Esophagus squamous epithelium (tissue), 4 donors: ENCODE measurements around the gene SSTR3.

Source experiments
- POLR2A ChIP-seq, 4 donors: fragments of 450-650 bp; IDR thresholded peaks; one replicate each; pipeline ENCODE4 v1.6.1; 2017; ENCODE audit warnings: antibody characterized with exemption in 4 of 4, mild to moderate bottlenecking in 4 of 4, moderate library complexity in 3 of 4
- TF ChIP-seq, protein P1 (sequence below), 6 experiments: fragments of 450-650 bp in 4 of 6; fragments of 200-600 bp in 2 of 6; sonication (generic) in 2 of 6; IDR thresholded peaks; one replicate each; pipeline ENCODE4 v1.5.1; 2016 to 2019; ENCODE audit warnings: antibody characterized with exemption in 6 of 6, mild to moderate bottlenecking in 4 of 6, moderate library complexity in 4 of 6

DNA sequence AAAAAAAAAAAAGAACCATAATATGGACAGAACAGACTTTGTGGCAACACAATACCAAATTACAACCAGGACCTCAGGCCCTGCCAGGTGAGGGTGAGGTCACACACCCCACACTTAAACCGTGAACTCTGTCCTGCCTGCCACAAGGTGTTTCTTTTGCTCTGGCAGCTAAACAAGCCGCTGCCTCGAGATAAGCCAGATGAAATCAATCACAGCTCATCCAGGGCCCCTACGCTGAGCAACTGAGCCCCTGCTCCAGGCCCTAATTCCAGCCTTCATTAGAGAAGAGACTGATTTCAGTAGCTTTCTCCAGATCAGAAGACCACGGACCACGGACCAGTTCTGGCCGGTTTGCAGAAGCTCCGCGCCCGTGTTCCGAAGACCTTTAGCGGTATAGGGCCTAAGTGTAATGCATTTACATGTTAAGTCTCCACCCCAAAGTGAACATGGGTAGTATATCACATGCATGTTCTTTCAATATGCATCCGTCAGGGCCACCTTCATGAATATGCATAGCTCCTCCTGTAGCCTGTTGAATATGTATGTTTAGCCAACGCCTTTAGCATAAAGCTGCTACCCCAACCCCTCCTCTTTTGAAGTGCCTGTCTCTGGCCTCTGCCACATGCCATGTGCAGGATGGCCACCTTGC lies 46.6 kb upstream of the SSTR3 start:
- TF ChIP-seq, protein P1, sequence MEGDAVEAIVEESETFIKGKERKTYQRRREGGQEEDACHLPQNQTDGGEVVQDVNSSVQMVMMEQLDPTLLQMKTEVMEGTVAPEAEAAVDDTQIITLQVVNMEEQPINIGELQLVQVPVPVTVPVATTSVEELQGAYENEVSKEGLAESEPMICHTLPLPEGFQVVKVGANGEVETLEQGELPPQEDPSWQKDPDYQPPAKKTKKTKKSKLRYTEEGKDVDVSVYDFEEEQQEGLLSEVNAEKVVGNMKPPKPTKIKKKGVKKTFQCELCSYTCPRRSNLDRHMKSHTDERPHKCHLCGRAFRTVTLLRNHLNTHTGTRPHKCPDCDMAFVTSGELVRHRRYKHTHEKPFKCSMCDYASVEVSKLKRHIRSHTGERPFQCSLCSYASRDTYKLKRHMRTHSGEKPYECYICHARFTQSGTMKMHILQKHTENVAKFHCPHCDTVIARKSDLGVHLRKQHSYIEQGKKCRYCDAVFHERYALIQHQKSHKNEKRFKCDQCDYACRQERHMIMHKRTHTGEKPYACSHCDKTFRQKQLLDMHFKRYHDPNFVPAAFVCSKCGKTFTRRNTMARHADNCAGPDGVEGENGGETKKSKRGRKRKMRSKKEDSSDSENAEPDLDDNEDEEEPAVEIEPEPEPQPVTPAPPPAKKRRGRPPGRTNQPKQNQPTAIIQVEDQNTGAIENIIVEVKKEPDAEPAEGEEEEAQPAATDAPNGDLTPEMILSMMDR (IDR thresholded peaks at IDR 0.05): no peak
- TF ChIP-seq POLR2A (IDR thresholded peaks at IDR 0.05): no peak
